Ectodermal cell (in vitro differentiated cells): Measurements from ENCODE around the gene PTPRN2.

Experiments used
- H3K27ac ChIP-seq: 2 replicates; pipeline ENCODE4 v1.7.0; 2013; ENCODE audit warnings: mild to moderate bottlenecking, low read depth, low read length; ENCODE audit not compliant: insufficient read depth, poor library complexity, severe bottlenecking
- H3K27me3 ChIP-seq: 2 replicates; pipeline ENCODE4 v1.7.0; 2013; ENCODE audit warnings: mild to moderate bottlenecking, low read length; ENCODE audit not compliant: insufficient read depth, control insufficient read depth, poor library complexity, severe bottlenecking
- H3K36me3 ChIP-seq: one replicate; pipeline ENCODE4 v1.7.0; 2013; ENCODE audit warnings: low read length; ENCODE audit not compliant: control insufficient read depth, insufficient read depth
- H3K4me1 ChIP-seq: one replicate; pipeline ENCODE4 v1.7.0; 2013; ENCODE audit warnings: low read length; ENCODE audit not compliant: control insufficient read depth, insufficient read depth
- H3K4me3 ChIP-seq: 2 replicates; pipeline ENCODE4 v1.7.0; 2013; ENCODE audit warnings: low read depth, low read length, control low read depth; ENCODE audit not compliant: insufficient read depth
- H3K9me3 ChIP-seq: 2 replicates; pipeline ENCODE4 v1.7.0; 2013; ENCODE audit warnings: mild to moderate bottlenecking, low read length, moderate library complexity; ENCODE audit not compliant: control insufficient read depth
- WGBS, 2 experiments: methylation state at CpG; one replicate each; pipeline ENCODE4 v1.1.7; 2013; ENCODE audit warnings: missing lambda C conversion rate in 2 of 2; 5-methylcytosine and 5-hydroxymethylcytosine counted together

Gene PTPRN2

GRCh38 chr7:157645539-157645938 lies 942.1 kb downstream of the PTPRN2 start:
- 86 to 87% methylated on average over 12 of the region's 12 CpGs for WGBS, 2 experiments
- Histone ChIP-seq H3K27ac (no peak overlapping the region), H3K9me3 (peaks cover 6% of the 10 kb centered on the region), H3K4me3 (no peak overlapping the region), H3K4me1 (no peaks in the 10 kb centered on the region), H3K27me3 (no peaks in the 10 kb centered on the region), H3K36me3 (no peaks in the 10 kb centered on the region)

GRCh38 chr7:157644946-157645345 lies 942.7 kb downstream of the PTPRN2 start:
- Histone ChIP-seq H3K27ac (no peak overlapping the region), H3K36me3 (no peaks in the 10 kb centered on the region), H3K9me3 (peaks cover 7% of the 10 kb centered on the region), H3K27me3 (no peaks in the 10 kb centered on the region), H3K4me3 (no peak overlapping the region), H3K4me1 (no peaks in the 10 kb centered on the region)
- WGBS, 2 experiments: 82 to 86% methylated on average over 12 of the region's 12 CpGs

GRCh38 chr7:157643525-157643970 lies 944.1 kb downstream of the PTPRN2 start:
- no peak overlapping the region for H3K27ac ChIP-seq
- H3K4me1 ChIP-seq: no peaks in the 10 kb centered on the region
- H3K9me3 ChIP-seq: peaks cover 7% of the 10 kb centered on the region
- H3K36me3 ChIP-seq: no peaks in the 10 kb centered on the region
- WGBS, 2 experiments: 89 to 90% methylated on average over 23 of the region's 23 CpGs
- H3K27me3 ChIP-seq: no peaks in the 10 kb centered on the region
- H3K4me3 ChIP-seq: no peak overlapping the region

GRCh38 chr7:157641866-157642265 lies 945.8 kb downstream of the PTPRN2 start:
- Histone ChIP-seq H3K27me3 (no peaks in the 10 kb centered on the region), H3K27ac (no peak overlapping the region), H3K9me3 (peaks cover 13% of the 10 kb centered on the region), H3K4me1 (no peaks in the 10 kb centered on the region), H3K4me3 (no peak overlapping the region), H3K36me3 (no peaks in the 10 kb centered on the region)
- 77 to 80% methylated on average over 8 of the region's 8 CpGs for WGBS, 2 experiments

DNA sequence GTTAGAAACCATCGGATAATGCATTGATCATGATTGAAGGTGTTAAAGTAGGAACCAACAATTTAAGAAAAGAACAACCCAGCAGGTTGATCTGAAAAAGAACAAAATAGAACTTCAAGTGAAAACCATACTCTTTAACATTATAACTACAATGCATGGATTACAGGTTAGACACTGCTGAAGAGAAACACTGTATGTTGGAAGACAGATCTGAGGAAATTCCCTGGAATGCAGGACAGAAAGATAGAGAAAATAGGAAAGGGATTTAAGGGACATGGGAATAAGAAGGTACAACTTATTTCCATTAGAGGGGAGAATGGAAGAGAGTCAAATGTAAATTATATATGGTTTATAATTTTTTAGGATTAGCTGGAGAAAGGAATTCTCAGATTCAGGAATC lies 947.5 kb downstream of the PTPRN2 start:
- Histone ChIP-seq H3K4me3 (no peak overlapping the region), H3K27me3 (no peaks in the 10 kb centered on the region), H3K27ac (no peak overlapping the region), H3K36me3 (no peaks in the 10 kb centered on the region), H3K9me3 (peaks cover 13% of the 10 kb centered on the region), H3K4me1 (no peaks in the 10 kb centered on the region)
- 80 to 100% methylated on average over 1 of the region's 1 CpG for WGBS, 2 experiments

GRCh38 chr7:157638563-157638962 lies 949.1 kb downstream of the PTPRN2 start:
- Histone ChIP-seq H3K9me3 (peaks cover 15% of the 10 kb centered on the region), H3K36me3 (no peaks in the 10 kb centered on the region), H3K27me3 (no peaks in the 10 kb centered on the region), H3K4me1 (no peaks in the 10 kb centered on the region), H3K4me3 (no peak overlapping the region), H3K27ac (no peak overlapping the region)
- 71 to 76% methylated on average over 8 of the region's 8 CpGs for WGBS, 2 experiments

DNA sequence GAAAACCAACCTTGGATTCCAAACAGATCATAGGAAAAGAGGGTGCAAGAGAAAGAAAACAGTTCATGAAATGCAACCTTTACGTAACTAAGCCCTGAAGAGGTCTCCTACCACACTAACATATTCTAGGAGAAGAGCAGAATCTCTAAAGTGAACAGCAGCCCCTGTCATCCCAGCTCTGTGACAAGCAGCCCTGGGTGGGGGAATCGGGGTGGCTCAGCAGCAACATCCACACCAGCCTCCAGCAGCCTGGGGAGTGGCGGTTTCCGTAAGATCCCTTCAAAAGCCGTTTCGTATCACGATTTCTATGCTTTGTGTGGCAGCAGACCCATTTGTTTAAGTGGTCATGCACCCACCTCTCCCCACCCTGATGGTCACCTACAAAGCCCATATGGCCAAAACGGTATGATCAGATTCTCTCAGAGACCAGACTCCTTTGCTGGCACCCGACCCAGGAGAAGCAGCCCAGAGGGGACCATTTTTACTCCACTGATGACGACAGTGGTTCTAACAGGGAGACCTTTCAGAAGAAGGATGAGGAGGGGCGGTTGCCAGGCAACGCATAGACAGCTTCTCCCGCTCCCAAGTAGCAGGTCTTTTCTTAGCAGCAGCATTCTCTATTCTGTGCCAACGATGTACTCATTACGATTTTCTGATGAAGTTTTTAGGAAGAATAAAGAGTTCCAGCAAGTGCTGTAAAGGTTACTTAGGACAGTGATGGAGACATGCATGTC lies 950.2 kb downstream of the PTPRN2 start:
- H3K9me3 ChIP-seq: peaks cover 15% of the 10 kb centered on the region
- no peaks in the 10 kb centered on the region for H3K27me3 ChIP-seq
- no peak overlapping the region for H3K4me3 ChIP-seq
- WGBS, 2 experiments: 78 to 80% methylated on average over 15 of the region's 15 CpGs
- no peak overlapping the region for H3K27ac ChIP-seq
- H3K36me3 ChIP-seq: no peaks in the 10 kb centered on the region
- no peaks in the 10 kb centered on the region for H3K4me1 ChIP-seq

GRCh38 chr7:157635669-157636068 lies 952.0 kb downstream of the PTPRN2 start:
- no peaks in the 10 kb centered on the region for H3K36me3 ChIP-seq
- no peaks in the 10 kb centered on the region for H3K27me3 ChIP-seq
- peaks cover 13% of the 10 kb centered on the region for H3K9me3 ChIP-seq
- WGBS, 2 experiments: 31 to 41% methylated on average over 1 of the region's 1 CpG
- H3K27ac ChIP-seq: no peak overlapping the region
- H3K4me1 ChIP-seq: no peaks in the 10 kb centered on the region
- no peak overlapping the region for H3K4me3 ChIP-seq

DNA sequence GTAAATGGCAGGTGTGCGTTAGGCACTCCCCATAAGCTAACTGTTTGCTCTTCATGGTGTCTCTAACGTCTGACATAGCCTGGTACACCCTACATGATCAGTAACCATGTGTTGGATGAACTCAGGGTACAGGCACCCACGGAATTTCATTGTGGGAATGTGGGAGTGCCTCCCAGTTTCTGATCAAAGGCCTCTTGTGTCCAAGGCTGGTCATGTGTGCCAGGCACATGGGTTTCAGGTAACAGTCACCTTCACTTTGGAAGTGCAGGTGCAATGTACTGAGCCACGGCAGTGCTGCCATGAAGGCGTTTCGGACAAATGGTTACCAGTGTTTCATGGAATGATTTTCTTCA lies 952.5 kb downstream of the PTPRN2 start:
- Histone ChIP-seq H3K4me1 (no peaks in the 10 kb centered on the region), H3K4me3 (no peak overlapping the region), H3K27me3 (no peaks in the 10 kb centered on the region), H3K9me3 (peaks cover 10% of the 10 kb centered on the region), H3K27ac (no peak overlapping the region), H3K36me3 (no peaks in the 10 kb centered on the region)
- 66 to 68% methylated on average over 6 of the region's 6 CpGs for WGBS, 2 experiments

DNA sequence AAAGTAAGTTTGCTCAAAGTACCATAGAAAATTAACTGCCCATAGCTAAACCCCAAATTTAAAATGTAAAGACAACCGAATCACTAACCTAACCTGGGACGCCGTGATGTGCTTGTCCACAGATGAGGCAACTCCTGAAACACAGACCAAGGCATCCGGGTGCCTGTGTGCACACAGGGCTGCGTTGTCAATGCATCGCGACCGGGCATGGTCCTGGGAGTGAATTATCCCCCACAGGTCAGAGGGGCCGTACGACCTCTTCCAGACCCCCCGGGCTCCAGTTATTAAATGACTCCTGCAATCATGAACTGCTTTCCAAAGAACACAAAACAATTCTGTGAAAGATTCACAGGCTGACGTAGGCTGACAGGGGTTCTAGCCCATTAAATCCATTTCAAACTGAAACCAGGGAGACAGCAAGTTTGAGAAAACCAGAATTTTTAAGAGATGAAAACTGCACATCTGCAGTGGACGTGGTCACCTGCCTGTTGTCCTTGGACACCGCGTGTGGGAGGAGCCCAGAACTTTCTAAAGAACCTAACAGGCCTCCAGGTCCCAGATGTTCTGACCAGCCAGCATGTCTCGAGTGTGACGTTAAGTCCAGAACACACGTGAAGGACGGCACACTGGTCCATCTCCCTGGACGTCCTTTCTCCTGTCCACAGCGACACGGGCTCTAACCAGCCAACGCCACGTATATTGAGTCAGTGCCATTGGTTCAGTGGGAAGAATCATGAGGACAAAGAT lies 953.0 kb downstream of the PTPRN2 start:
- H3K36me3 ChIP-seq: no peaks in the 10 kb centered on the region
- no peaks in the 10 kb centered on the region for H3K27me3 ChIP-seq
- 83 to 84% methylated on average over 24 of the region's 24 CpGs for WGBS, 2 experiments
- no peak overlapping the region for H3K4me3 ChIP-seq
- H3K9me3 ChIP-seq: peaks cover 10% of the 10 kb centered on the region
- H3K4me1 ChIP-seq: no peaks in the 10 kb centered on the region
- no peak overlapping the region for H3K27ac ChIP-seq
